GM10266 (cell line): ENCODE data around the gene SELP.

ENCODE experiments used
- DNase-seq: peaks from one replicate; pipeline ENCODE4 v3.0.0; 2012; ENCODE audit errors: extremely low spot score
- TF ChIP-seq, protein P1 (sequence below): IDR thresholded peaks from 2 replicates; pipeline ENCODE4 v1.5.1; 2012; ENCODE audit warnings: mild to moderate bottlenecking, low read depth; ENCODE audit not compliant: control insufficient read depth, insufficient read depth; ENCODE audit errors: missing control alignments

Gene SELP

DNA sequence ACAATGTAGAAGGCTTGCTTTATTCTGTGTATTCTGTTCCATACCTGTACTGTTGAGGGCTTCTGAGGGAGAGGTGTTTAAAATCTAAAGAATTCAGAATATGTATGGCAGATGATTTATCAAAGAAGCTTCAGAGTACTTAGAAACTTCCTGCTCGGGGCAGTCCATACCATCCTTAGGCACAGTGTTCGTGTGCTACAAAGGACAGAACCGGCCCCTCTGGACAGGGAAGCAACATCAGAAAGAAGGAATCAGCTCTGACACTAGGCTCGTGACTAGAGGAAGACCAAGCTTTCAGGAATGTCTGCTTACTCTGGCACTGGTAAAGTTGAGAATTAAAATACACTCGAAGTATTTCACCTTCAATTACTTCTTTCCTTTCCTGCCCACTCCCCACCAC is 14.1 kb downstream of the SELP start:
- no peak for DNase-seq
- TF ChIP-seq, protein P1, sequence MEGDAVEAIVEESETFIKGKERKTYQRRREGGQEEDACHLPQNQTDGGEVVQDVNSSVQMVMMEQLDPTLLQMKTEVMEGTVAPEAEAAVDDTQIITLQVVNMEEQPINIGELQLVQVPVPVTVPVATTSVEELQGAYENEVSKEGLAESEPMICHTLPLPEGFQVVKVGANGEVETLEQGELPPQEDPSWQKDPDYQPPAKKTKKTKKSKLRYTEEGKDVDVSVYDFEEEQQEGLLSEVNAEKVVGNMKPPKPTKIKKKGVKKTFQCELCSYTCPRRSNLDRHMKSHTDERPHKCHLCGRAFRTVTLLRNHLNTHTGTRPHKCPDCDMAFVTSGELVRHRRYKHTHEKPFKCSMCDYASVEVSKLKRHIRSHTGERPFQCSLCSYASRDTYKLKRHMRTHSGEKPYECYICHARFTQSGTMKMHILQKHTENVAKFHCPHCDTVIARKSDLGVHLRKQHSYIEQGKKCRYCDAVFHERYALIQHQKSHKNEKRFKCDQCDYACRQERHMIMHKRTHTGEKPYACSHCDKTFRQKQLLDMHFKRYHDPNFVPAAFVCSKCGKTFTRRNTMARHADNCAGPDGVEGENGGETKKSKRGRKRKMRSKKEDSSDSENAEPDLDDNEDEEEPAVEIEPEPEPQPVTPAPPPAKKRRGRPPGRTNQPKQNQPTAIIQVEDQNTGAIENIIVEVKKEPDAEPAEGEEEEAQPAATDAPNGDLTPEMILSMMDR, result no peak

DNA sequence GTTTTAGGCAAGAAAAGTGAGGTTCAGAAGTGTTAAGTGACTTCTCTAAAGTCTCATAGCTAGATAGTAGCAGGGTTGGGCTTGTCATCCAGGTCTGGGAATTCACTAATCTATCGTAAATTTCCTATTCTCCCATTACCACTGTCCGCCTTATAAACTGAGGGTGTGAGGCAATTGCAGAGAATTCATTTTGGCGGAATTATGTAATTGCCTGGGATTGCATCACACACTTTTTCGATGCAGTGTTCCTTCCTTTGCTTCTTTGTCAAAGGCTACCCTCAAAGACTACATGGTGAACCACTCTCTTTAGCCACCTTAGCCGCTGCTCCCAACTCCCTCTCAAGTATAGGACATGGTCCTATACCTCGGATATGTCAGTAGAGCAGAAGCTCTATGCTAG is 19.1 kb downstream of the SELP start:
- TF ChIP-seq, protein P1, result no peak
- DNase-seq, result no peak

DNA sequence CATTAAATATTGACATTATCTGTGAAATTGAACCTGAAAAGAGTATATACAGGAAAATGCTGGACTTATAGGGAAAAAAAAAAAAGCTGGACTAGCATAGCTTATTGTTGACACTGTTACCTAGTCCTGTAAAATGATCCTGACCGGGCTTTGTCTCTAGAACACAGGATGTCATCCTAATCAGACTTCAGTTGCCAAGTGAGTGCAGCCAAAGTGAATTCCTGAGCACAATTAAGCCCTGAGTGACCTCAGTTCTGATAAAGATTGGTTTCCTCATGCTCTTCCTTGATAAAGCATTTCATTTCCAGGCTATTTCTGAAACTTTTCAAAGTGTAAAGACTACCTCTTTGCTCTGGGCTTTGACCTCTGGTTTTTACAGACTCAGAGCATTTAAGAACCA is 19.8 kb downstream of the SELP start:
- no peak for DNase-seq
- TF ChIP-seq, protein P1, result no peak

DNA sequence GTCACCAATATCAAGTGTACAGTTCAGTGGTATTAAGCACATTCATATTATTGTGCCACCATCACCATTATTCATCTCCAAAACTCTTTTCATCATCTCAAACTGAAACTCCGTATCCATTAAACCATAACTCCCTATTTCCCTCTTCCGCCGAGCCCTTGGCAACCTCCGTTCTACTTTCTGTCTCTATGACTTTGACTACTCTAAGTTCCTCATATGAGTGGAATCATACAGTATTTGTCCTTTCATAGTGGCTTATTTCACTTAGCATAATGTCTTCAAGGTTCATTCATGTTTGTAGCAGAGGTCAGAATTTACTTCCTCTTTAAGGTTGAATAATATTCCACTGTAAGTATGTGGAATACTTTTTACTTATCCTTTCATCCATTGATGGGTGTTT is 21.7 kb downstream of the SELP start:
- no peak for DNase-seq

DNA sequence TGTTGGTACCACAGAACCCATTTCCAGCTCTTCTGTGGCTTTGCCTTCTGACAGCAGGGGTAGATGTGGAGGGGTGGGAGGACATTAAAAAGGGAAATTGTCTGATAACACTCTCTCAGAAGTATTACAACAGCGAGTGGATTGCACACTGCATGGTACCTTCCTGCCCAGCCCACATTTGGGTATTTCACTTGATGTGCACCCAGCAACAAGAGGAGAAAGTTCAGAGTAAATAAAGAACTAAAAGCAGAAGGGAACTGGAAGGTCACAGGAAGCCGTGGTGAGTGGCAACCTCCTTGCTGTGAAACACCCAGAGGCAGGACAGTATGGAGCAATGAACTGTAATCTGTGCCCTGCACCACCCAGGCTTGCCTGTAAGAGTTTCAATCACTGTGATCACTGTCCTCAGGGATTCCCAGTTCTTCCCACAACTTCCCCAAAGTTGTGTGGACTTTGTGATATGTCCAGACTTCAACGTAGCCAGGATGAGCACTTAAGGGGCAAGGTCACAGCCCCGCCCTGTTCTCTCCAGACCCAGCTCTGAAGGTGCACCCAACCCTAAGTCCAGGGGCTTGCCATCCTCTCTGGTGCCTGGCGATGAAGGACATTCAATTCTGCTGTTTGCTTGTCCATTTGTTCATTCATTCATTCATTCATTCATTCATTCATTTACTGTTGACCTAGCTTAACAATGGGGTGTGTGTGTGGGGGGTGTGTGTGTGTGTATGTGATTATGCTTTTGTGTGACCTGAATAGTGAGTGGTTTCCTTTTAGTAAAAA is 25.0 kb downstream of the SELP start:
- no peak for DNase-seq
- TF ChIP-seq, protein P1, result no peak

More for the DNA sequence above, 21.7 kb downstream of the SELP start:
- TF ChIP-seq, protein P1, result no peak

DNA sequence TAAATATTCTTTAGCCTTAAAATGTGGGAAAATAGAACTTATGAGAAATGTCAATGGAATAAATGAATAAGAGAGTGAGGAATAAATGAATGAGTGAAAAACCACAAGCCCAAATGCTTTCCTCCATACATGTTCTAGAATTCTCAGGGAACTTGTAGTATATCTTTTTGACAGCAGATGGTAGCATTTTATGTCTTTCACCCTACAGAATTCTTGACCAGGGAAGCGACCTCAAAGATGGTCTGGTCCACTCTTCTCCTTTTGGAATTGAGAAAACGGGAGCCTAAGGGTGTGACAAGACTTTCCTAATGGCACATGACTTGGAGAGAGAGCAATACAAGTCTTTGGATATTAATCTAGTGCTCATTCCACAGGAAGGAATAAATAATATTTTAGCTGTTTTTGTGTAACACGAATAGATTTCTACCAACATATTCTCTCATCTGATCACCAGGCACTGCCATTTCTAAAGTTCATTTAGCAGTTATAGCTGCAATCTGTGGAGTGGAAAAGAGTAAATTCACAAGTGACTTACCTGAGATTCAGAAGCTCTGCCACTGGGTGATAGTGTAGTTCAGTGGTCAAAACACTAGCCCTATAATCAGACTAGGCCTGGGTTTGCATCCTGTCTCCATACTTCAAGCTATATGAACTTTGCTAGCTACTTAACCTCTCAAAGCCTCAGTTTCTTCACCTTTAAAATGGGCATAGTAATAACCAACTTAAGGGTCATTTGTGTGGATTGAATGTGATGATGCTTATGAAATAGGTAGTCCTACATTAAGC is 28.6 kb downstream of the SELP start:
- DNase-seq, result peak; percentile 32

More for the DNA sequence above, 28.6 kb downstream of the SELP start:
- TF ChIP-seq, protein P1, result peak; percentile 34
